IPS DF 19.7 (cell line): ENCODE results near the gene RNF10.
"Not testable (repeated sequence)": the region's sequence is repeated elsewhere in the genome, so short reads cannot be mapped to it uniquely, and the experiment has no call there.

Experiments
- DNase-seq: peaks from one replicate; pipeline ENCODE4 v3.0.0-alpha.2; 2013; ENCODE audit warnings: low read depth, low spot score

Gene RNF10

DNA sequence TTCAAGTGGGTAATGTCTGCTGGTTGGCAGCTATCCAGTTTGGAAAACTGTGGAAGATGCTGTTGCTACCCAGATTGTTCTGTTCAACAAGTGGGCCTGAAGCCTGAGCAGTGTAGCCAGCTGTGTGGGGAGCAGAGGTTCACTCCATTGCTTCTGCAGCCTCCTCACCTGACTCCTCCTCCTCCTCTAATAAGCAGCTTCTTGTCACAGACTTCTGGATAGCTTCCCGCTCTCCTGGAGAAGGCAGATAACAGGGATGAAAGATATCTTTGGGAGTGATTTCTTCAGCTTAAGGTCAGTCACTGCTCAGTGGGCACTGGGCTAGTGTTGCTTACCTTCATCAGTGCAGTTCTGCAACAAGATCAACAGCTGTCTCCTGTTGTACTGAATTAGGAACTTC lies 45.0 kb downstream of the RNF10 start:
- no peak for DNase-seq

DNA sequence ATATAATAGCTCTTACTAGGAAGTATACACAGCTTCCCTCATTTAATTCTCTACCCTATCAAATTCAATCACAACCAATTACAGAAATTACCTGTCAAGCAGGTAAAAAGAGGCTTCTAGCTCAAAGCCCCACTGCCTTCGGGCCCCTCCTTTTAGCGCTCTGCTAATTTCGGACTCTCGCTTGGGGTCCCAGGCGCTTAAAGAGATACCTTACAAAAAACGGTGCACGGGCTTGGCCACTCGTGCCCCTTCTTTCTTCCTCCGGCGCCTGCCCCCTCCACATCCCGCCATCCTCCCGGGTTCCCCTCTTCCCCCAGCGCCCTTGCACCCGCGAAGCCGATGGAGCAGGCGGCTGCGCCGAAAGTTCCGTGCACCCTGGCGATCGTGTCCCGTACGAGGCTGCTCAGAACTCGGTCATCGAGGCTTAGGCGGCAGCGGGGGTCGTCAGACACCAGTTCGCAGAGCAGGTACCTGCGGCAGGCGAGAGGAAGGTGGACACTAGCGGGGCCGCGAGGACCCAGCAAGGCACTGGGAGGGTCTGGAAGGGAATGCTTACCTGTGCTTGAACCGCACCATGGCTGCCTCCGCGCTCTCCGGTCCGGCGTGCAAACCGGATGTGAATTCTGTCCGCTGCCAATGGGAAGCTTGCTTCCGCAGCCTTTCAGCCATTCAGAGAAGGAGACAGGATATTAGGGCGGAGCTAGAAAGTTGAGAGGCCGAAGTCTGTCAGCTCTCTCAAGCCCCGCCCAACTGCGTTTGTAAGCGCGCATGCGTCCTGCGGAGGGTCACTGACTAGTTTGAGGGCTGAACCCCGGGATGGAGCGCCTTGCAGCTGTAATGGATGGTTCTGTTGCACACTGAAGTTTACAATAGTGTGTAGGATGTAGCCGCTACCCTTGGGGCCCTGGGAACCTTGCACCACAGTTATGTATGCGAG lies 46.9 kb downstream of the RNF10 start, which contains the start of gene POP5:
Gene POP5 (minus strand): TSS at position 616 of the 937 bp plus-strand sequence. CDS start 40 bp downstream, at position 576.
- DNase-seq = peak; percentile 97

DNA sequence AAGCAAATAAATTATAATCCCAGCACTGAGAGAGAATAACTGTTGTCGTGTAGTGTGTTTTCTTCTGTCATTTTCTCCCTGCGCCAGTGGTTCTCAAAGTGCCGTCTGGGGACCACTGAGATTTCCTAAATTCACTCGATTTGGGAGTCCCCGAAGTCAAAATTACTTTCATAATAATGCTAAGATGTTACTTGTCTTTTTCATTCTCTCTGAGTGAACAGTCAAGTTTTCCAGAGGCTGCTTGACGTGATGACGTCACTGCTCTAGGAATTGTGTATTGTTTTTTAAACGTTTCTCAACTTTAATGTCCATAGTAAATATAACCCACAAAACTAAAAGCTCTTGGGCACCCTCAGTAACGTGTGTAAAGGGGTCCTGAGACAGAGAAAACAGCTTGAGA lies 47.8 kb downstream of the RNF10 start:
- DNase-seq = no peak

DNA sequence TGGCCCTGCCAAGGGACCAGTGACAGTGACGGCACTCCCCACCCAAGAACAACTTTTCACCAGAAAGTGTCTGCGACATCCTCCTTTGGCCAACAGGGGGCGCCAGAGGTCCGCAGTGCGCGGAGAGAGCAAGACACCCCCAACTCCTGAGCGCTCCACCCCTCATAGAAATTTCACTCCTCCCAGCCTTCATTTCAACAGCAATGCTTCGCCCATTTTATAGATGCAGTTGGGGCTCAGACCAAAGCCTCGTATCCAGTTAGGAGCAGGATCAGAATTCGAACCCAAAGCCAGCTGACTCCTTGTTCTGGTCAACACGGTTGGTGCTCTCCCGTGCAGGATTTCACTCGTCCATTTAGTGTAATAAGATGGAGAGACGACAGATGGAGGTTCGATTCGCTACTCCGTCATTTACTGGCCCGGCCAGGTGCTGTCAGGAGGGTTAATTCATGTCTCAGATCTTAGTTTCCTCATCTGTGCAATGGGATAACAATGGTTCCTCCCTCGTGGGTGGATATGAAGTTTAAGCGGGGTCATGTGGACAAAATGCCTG lies 49.4 kb downstream of the RNF10 start:
- no peak for DNase-seq

DNA sequence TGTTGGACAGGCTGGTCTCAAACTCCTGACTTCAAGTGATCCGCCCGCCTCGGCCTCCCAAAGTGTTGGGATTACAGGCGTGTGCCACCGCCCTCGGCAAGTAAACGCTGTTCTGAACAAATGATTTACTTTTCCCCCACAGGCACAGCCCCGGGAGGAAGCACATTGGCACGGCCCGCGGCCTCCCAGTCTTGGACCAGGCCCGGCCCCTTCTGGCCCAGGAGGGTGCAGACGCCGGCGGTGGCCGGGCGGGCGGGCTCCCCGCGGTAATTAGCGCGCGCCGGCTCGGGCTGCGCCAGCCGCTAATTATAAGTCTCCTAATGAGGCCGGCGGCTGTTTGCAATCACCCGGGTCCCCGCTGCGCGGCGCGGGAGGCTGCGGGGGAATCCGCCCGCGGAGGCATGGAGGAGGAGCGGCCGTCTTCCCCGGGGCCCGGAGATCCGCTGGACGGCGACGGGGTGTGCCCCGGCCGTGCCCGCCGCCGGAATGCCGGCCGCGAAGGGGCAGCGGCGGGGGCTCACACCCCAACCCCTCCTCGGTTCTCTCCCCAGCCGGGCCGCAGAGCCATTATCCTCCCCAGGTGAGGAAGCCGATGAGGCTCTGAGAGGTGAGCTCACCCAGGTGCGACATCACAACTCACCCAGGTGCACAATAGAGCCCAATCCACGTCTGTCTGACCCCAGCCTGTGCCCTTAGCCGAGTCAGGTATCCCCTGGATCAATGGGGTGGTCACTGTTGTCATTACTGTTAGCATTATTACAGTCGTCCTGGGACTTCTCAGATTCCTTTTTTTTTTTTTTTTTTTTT lies 50.4 kb downstream of the RNF10 start:
- DNase-seq = no peak

DNA sequence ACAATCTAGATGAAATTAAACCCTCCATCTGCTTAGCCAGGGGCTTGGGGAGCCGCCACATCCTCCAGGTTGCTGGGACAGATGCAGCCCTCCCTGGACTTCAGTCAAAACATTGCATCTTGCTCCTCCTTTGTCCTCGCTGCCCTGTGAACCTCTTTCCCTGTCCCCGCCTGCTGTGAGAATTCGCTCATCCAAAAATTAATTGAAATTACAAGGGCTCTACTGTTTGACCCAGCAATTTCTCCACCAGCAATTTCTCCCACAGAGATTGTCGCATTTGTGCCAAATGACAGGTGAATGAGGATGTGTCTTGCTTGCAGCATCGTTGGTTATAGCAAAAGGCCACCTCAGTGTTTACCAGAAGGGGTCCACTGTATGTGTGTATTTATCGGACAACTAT lies 52.0 kb downstream of the RNF10 start:
- DNase-seq = no peak

DNA sequence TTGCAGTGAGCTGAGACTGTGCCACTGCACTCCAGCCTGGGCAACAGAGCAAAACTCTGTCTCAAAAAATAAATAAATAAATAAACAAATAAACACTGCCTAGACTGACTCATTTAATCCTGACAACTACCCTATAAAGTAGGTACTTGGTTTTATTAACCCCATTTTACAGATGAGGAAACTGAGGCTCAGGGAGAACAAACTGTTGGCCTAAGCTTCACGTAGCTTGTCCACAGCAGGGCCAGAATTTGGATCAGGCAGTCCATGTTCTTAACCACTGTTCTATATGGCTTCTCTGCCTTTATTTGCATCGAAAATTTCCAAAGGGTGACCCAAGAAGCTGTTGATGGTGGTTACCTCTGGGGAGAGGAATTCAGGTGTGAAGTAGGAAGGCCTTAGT lies 52.7 kb downstream of the RNF10 start:
- DNase-seq = no peak

DNA sequence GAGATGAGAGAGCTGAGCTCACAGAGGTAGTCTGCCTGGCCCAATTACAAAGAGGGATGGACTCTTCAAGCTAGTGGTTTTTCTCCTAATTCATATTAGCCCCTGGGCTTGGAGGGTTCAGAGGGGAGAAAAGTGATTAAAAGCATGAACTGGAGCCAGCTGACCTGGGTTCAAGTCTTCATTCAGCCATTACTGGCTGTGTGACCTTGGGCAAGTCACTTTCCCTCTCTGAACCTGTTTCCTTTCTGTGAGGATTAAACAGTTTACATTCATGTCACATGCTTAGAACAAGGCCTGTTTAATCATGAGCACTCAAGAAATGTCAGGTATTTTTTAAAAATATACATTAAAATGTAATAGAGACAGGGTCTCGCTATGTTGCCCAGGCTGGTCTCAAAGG lies 54.2 kb downstream of the RNF10 start:
- no peak for DNase-seq

DNA sequence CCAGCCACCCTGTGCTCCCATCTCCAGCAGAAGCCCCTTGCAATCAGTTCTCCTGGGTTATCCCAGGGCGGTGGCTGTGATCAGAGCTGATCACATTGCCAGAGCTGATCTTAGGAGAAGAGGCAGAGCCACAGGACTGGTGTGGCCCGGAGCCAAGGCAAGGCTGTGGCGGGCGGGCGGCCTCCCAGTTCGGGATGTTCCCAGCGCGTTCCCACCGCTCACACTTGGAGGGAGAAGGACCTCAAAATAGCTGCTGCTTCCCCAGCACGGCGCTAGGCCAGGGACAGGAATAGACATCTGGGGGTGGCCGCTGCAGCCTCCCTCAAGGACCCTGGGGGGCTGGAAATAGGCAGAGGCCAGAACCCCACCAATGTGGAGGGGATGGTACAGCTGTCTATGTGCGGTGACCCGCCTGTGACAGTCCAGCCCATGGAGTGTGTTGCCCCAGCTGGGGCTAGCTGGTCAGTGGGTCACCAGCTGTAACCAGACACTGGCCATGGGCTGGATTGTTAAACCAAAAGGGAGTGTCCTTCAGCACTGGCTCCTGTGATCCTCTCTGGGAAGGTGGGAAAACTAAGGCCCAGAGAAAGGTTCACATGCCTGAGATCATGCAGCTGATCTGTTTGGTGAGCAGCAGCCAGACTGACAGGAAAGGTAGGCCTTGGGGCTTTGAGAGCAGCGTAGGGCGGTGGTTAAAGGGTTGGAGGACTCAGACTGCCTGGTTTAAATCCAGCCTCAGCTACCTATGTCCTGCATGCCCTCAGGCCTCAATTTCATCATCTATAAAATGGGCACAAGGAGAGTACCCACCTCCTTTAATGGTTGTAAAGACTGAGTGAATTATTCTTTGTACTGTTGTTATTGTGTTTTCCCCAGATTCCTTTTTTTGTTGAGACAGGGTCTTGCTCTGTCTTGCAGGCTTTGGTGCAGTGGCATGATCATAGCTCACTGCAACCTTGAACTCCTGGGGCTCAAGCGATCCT lies 55.1 kb downstream of the RNF10 start:
- DNase-seq = no peak

DNA sequence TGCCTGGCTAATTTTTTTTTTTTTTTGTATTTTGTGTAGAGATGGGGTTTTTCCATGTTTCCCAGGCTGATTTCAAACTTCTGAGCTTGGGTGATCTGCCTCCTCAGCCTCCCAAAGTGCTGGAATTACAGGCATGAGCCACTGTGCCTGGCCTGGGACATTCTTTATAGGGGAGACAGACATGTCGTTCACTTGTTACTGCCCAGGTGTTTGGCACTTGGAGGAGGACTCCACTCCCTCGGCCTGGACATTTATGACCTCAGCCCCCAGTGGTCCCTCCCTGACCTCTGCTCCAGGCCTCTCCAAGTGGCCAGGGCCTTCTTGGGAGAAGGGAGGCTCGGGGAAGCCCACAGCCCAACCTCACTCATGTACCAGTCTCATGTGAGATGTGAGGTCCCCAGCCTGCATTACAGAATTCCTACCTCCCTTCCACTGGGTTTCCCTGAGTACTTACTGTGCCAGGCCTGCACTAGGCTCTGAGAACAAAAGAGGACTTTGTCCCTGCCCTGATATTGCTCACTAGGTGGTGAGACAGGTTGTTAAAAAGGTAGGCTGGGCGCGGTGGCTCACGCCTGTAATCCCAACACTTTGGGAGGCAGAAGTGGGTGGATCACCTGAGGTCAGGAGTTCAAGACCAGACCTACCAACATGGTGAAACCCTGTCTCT lies 56.7 kb downstream of the RNF10 start:
- no peak for DNase-seq

DNA sequence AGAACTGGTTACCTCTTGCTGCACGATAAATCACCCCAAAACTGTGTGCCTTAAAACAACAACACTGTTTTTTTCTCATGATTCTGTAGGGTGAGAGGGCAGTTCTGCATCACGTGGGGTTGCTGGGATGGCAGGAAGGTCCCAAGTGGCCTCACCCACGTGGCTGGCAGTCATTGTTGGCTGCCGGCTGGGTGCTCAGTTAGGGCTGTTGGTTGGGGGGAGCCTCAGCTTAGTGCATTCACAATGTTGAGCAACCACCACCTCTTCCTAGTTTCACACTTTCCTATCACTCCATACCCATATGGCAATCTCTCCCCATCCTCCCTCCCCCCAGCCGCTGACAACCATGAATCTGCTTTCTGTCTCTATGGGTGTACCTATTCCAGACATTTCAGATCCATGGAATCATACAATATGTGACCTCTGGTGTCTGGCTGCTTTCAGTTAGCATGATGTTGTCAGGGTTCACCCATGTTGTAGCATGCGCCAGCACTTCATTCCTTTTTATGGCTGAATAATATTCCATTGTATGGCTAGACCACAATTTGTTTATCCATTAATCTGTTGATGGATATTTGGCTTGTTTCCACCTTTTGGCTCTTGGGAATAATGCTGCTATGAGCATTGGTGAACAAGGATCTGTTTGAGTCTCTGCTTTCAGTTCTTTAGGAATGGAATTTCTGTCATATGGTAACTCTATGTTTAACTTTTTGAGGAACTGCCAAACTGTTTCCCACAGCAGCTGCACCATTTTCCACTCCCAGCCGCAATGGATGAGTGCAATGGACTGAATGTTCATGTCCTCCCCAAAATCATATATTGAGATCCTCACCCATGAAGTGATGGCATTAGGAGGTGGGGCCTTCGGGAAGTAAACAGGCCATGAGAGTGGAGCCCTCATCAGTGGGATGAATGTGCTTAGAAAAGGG lies 58.2 kb downstream of the RNF10 start:
- no peak for DNase-seq

DNA sequence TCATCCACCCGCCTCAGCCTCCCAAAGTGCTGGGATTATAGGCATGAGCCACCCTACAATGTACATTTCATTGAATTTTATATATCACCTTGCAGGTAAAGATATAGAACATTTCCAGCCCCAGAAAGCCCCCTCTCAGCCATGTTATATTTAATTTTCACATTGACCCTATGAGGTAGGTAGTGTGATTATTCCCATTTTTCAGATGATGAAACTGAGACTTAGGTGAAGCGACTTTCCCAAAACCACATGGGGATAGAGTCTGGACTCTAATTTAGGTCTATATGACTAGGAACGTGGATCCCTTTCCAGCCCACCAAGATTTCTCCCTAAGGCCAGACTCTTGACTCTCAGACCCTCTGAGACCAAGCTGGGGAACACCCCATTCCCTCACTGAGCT lies 62.7 kb downstream of the RNF10 start:
- no peak for DNase-seq

DNA sequence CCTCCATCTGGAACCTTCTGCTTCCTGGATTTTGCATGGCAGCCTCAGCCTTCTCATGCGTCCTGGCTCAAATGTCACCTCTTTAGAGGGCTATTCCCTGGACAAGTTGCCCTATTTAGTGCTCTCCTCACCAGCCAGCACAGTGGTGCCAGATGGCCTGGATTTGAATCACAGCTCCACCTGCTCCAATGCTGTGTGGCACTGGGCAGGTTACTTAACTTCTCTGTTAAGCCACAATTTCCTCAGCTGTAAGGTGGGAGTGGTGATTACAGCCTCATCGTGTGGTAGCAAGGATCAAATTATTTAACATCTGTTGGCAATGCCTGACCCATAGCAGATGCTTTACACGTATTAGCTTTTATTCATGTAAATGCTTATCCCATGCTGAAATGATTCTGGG lies 63.7 kb downstream of the RNF10 start:
- no peak for DNase-seq

DNA sequence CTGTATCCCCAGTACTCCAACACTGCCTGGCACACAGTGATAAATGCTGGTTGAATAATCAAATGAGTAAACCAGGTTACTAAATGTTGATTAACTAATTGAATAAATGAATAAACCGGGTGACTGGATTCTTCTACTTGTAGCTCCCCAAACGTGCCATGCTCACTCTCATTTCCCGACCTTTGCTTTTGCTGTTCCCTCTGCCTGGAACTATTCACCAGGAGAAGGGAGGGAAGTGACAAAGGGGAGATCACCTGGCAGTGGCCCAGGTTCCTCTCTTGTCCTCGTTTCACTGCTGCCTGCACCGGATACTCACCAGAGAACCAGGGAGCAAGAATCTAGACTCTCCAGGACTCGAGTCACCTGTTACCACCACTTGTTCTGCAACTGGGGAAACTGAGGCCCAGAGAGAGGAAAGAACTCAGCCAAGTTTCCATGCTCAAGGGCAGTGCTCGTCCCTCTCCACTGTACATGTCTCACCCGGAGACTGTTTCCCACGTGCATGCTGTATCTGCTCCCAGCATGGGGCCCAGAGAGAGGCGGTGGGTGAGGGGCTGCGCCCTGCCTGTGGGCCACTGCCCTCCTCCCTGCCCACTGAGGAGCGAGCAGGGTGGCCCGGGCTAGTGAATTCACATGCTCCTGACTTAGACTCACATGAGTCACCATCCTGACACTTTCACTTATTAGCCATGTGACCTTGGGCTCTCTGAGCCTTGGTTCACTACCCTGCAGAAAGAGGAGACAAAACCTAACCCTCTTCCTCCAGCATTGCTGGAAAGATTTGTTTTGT lies 64.7 kb downstream of the RNF10 start:
- DNase-seq = no peak

DNA sequence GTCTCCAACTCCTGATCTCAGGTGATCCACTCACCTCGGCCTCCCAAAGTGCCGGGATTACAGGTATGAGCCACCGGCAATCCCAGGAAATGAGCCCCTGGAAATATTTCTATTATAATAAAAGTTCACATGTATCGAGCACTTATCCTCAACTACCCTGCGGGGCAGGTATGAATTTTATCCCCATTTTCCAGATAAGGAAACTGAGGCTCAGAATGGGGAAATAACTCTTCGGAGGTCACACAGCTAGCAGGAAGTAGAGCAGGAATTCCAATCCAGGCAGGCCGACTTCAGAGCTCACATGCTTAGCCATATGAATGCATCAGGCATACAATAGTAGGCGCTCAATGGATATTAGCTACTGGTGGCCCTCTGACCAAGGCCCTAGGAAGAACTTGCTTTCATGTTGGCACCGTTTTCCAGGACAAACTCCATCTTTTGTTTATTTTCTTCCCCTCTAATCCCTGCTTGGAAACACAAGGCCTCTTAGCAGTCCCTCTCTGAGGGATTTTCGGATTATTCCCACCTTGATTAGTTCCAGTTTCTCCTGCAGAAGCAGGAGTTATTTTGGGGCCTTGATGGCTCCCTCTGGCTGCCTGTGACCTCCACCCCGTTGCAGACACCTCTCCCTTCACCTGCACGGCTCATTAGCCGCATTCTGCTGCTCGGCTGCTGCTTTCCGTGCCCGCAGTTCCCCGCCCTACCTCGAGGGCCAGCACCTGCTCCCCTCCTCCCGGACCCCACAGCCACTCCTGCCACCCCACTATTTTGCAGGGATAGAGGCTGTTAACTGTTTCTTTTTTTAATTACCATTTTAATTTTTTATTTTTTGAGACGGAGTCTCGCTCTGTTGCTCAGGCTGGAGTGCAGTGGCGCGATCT lies 65.8 kb downstream of the RNF10 start:
- DNase-seq = no peak

DNA sequence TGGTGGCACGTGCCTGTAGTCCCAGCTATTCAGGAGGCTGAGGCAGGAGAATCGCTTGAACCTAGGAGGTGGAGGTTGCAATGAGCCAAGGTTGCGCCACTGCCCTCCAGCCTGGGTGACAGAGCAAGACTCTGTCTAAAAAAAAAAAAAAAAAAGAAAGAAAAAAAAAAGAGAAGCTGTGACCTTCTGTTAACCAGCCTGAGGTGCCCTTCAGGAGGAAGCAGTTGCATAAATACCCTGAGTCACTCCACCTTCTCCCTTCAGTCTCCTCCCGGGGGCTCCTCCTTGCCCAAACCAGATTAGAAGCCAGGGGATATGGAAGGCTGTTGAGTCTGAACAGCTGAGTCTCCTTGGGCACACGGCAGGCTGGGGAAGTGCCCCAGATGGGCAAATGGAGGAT lies 68.3 kb downstream of the RNF10 start:
- DNase-seq = not testable (repeated sequence)

DNA sequence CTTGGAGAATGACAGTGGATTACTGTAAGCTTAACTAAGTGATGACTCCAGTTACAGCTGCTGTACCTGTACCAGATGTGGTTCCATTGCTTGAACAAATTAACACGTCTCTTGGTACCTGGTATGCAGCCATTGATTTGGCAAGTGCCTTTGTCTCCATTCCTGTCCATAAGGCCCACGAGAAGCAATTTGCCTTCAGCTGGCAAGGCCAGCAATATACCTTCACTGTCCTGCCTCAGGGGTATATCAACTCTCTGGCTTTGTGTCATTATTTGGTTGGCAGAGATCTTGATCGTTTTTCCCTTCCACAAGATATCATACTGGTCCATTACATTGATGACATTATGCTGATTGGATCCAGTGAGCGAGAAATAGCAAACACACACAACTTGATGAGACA lies 76.4 kb downstream of the RNF10 start:
- no peak for DNase-seq

DNA sequence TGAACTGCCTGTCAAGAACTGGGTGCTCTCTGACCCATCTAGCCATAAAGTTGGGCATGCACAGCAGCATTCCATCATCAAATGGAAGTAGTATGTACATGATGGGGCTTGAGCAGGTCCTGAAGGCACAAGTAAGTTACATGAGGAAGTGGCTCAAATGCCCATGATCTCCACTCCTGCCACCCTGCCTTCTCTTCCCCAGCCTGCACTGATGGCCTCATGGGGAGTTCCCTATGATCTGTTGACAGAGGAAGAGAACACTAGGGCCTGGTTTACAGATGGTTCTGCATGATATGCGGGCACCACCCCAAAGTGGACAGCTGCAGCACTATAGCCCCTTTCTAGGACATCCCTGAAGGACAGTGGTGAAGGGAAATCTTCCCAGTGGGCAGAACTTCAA lies 77.4 kb downstream of the RNF10 start:
- DNase-seq = not testable (repeated sequence)
